ENCODE measurements around the gene PPP4R2.
"Not testable (repeated sequence)": the region's sequence is repeated elsewhere in the genome, so short reads cannot be mapped to it uniquely, and the experiment has no call there.

PPP4R2 gene

GRCh38 chr3:72976281-72976741, 20.3 kb upstream of the PPP4R2 start:
- peak overlapping the region; percentile 68 for H3K27ac ChIP-seq
- no peak for DNase-seq (ENCODE audit: low read depth, low spot score)

- peak overlapping the region; percentile 68 for H3K27ac ChIP-seq
- DNase-seq (ENCODE audit: low read depth, low spot score), result no peak
Measured at GRCh38 chr3:72977060-72977808, 19.4 kb upstream of the PPP4R2 start.

GRCh38 chr3:72982609-72983366, 13.8 kb upstream of the PPP4R2 start:
- H3K27ac ChIP-seq, result no peak overlapping the region

GRCh38 chr3:72985576-72985975, 11.0 kb upstream of the PPP4R2 start:
- DNase-seq (ENCODE audit: low read depth, low spot score), result no peak
- H3K27ac ChIP-seq, result no peak overlapping the region

More at GRCh38 chr3:72982609-72983366, 13.8 kb upstream of the PPP4R2 start:
- DNase-seq (ENCODE audit: low read depth, low spot score), result no peak

- H3K27ac ChIP-seq, result no peak overlapping the region
- no peak for DNase-seq (ENCODE audit: low read depth, low spot score)
Measured at GRCh38 chr3:72990701-72991395, 5.8 kb upstream of the PPP4R2 start.

- DNase-seq (ENCODE audit: low read depth, low spot score), result no peak
Measured at GRCh38 chr3:72991522-72991921, 5.1 kb upstream of the PPP4R2 start.

GRCh38 chr3:72993391-72993790, 3.2 kb upstream of the PPP4R2 start:
- no peak for DNase-seq (ENCODE audit: low read depth, low spot score)

More at GRCh38 chr3:72991522-72991921, 5.1 kb upstream of the PPP4R2 start:
- H3K27ac ChIP-seq, result no peak overlapping the region

GRCh38 chr3:72995337-72995736, 1.3 kb upstream of the PPP4R2 start:
- no peak overlapping the region for H3K27ac ChIP-seq
- no peak for DNase-seq (ENCODE audit: low read depth, low spot score)

More at GRCh38 chr3:72993391-72993790, 3.2 kb upstream of the PPP4R2 start:
- H3K27ac ChIP-seq, result no peak overlapping the region

- DNase-seq (ENCODE audit: low read depth, low spot score), result no peak
Measured at GRCh38 chr3:72996121-72996472, 514 bp upstream of the PPP4R2 start.

GRCh38 chr3:72997421-72997961, 880 bp downstream of the PPP4R2 start:
- no peak for DNase-seq (ENCODE audit: low read depth, low spot score)

More at GRCh38 chr3:72996121-72996472, 514 bp upstream of the PPP4R2 start:
- H3K27ac ChIP-seq, result peak overlapping the region; percentile 91

GRCh38 chr3:72998466-72998865, 1.9 kb downstream of the PPP4R2 start:
- no peak overlapping the region for H3K27ac ChIP-seq

More at GRCh38 chr3:72997421-72997961, 880 bp downstream of the PPP4R2 start:
- H3K27ac ChIP-seq, result peak overlapping the region; percentile 91

GRCh38 chr3:72999951-73000350, 3.3 kb downstream of the PPP4R2 start:
- peak overlapping the region; percentile 20 for H3K27ac ChIP-seq
- DNase-seq (ENCODE audit: low read depth, low spot score), result no peak

More at GRCh38 chr3:72998466-72998865, 1.9 kb downstream of the PPP4R2 start:
- no peak for DNase-seq (ENCODE audit: low read depth, low spot score)

GRCh38 chr3:73003050-73003449, 6.4 kb downstream of the PPP4R2 start:
- H3K27ac ChIP-seq; DNase-seq (ENCODE audit: low read depth, low spot score): not testable (repeated sequence)

GRCh38 chr3:73004316-73004715, 7.7 kb downstream of the PPP4R2 start:
- DNase-seq (ENCODE audit: low read depth, low spot score), result no peak
- no peak overlapping the region for H3K27ac ChIP-seq

GRCh38 chr3:73007992-73008712, 11.5 kb downstream of the PPP4R2 start:
- H3K27ac ChIP-seq, result no peak overlapping the region
- no peak for DNase-seq (ENCODE audit: low read depth, low spot score)

- H3K27ac ChIP-seq, result no peak overlapping the region
- no peak for DNase-seq (ENCODE audit: low read depth, low spot score)
Measured at GRCh38 chr3:73009008-73009407, 12.4 kb downstream of the PPP4R2 start.

GRCh38 chr3:73009750-73010149, 13.1 kb downstream of the PPP4R2 start:
- H3K27ac ChIP-seq, result no peak overlapping the region
- no peak for DNase-seq (ENCODE audit: low read depth, low spot score)

- DNase-seq (ENCODE audit: low read depth, low spot score), result no peak
- no peak overlapping the region for H3K27ac ChIP-seq
Measured at GRCh38 chr3:73010158-73010557, 13.5 kb downstream of the PPP4R2 start.

GRCh38 chr3:73018298-73018697, 21.7 kb downstream of the PPP4R2 start:
- no peak for DNase-seq (ENCODE audit: low read depth, low spot score)
- H3K27ac ChIP-seq, result no peak overlapping the region
